GM12873 (cell line): ENCODE data around the gene HAPLN1.

Experiments
- TF ChIP-seq, protein P1 (sequence below): IDR thresholded peaks from 2 replicates; pipeline ENCODE4 v1.5.1; 2012; ENCODE audit warnings: low read depth, mild to moderate bottlenecking, moderate library complexity, low read length, control low read depth; ENCODE audit not compliant: insufficient read depth; ENCODE audit errors: missing control alignments

The HAPLN1 gene

DNA sequence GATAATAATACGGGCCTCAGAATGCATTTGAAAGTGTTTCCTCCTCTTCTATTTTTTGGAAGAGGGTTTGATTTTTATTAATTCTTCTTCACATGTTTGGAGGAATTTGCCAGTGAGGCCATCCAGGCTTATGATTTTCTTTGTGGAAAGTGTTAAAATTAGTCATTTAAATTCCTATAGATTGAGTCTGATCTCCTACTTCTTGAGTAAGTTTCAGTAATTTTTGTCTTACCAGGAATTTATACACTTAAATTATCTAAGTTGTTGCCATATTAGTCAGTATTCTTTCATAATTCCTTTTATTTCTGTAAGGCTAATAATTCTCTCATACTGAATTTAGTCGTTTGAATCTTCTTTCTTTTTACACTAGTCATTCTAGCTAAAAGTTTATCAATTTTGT lies 25.2 kb upstream of the HAPLN1 start:
- TF ChIP-seq, protein P1, sequence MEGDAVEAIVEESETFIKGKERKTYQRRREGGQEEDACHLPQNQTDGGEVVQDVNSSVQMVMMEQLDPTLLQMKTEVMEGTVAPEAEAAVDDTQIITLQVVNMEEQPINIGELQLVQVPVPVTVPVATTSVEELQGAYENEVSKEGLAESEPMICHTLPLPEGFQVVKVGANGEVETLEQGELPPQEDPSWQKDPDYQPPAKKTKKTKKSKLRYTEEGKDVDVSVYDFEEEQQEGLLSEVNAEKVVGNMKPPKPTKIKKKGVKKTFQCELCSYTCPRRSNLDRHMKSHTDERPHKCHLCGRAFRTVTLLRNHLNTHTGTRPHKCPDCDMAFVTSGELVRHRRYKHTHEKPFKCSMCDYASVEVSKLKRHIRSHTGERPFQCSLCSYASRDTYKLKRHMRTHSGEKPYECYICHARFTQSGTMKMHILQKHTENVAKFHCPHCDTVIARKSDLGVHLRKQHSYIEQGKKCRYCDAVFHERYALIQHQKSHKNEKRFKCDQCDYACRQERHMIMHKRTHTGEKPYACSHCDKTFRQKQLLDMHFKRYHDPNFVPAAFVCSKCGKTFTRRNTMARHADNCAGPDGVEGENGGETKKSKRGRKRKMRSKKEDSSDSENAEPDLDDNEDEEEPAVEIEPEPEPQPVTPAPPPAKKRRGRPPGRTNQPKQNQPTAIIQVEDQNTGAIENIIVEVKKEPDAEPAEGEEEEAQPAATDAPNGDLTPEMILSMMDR, result no peak

DNA sequence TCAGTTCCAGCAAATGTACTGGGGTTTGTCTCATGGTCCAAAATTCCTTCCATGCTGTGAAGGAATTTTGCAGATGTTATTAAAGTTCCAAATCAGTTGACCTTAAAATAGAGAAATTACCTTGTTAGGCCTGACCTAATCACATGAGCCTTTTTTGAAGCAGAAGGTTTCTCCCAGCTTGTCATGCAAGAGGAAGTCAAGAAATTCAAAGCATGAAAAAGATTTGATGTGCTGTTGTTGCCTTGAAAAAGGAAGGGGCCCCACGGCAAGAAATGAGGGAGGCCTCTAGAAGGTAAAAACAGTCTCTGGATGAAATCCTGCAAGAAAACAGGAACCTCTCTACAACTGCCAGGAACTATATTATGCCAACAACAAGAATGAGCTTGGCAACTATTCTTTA lies 24.2 kb upstream of the HAPLN1 start:
- TF ChIP-seq, protein P1, result no peak

DNA sequence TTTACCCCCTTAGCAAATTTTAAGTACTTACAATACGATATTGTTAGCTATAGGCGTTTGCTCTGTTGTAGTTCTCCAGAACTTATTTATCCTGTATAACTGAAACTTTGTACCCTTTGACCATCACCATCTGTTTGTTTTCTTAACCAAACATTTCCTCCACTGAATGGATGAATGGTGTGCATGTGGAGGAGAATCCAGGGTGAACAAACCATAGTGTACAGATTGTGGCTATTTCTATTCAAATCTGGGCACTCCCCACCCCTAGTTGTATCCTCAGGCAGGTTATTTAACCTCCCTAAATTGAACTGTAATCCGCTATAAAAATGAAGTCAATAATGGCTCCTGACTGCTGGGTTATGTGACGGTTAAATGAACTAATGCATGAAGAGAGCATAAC lies 21.4 kb upstream of the HAPLN1 start:
- TF ChIP-seq, protein P1, result no peak

DNA sequence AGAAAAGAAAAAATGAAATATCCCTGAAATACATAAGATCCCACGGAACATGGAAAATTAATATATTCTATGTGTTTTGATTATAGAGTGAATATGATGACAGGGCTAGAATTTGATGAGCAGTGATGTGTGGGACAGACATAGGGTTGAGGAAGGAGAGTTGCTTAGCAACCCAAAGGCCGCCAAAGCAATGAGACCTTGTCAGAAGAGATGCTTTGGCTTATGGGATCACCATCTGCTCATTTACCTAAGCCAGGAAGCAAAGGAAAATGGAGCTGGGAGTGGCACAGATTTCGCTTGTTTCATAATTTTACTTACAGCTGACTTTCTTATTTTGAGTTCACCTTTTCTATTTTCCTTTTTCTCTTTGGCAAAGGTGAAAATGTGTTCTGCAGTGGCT lies 20.9 kb upstream of the HAPLN1 start:
- TF ChIP-seq, protein P1, result no peak

DNA sequence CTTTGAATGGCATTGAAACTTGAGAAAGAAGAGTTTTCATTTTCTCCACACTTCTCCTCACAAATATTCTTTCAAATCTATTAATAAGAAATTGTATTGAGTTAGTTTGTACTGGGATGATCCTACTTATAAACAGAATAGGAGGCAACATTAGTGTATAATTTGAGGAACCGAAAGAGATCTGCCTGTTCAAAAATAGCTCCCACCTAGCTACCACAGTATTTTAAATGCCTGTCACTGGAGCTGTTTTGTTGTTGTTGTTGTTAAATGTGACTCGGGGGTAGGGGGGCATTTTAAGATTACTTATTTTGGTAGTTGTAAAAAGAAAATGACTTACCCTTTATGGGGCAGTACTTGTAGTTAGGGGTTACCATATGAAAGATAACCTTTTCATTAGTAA lies 20.1 kb upstream of the HAPLN1 start:
- TF ChIP-seq, protein P1, result no peak

DNA sequence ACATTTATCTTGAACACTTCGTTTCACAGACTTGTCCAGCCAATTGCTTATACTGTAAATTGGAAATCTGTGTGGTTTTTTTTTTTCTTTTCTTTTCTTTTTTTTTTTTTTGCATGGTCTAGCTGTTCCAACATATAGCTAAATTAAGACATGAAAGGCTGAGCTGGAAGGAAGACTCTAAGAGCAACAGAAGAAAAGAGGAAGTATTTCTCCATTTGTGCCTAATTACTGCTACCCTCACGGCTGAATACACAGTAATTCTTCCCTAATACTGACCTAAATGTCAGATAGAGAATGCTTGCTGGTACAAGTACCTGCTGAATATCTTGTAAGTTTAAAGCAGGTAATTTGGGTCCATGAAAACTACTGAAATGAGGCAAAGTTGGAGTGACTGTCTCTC lies 11.0 kb upstream of the HAPLN1 start:
- TF ChIP-seq, protein P1, result no peak

DNA sequence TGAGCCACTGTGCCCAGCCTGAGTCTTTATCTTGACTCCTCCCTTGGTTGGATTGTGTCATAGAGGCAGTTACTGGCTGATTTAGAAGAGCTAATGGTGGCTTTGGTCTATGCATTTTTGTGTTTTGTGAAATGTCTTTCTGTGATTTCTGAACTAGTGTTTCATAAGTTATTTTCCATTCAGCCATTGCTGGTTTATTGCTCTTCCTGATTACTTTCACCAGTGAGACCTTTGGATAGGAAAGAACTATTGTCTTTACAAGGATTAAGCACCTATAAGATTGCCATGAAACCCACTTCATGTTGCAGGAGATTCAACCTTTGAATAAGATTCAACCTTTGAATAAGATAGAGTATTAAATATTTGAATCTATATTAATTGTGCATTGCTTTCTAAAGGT lies 8.7 kb upstream of the HAPLN1 start:
- TF ChIP-seq, protein P1, result no peak

DNA sequence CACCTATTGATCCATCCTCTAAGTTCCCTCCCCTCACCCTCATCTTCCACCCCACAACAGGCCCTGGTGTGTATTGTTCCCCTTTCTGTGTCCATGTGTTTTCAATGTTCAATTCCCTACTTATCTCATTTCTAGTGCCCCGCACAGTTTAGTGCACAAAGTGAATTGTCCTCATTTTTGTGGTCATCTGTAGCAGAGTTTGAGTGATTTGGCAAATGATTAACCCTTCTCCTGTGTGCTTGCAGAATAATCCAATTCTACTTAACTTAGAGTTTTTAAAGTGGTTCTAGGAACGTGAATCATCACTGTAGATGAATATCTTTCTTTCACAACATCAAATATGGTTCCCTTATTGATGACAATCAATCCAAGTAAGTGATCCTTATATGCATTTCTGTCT lies 6.3 kb upstream of the HAPLN1 start:
- TF ChIP-seq, protein P1, result no peak
